ENCODE results near the gene MEF2A. TPM values are rescaled to one million over a fixed set of nuclear protein-coding genes. Genes with fewer than 3 reads are reported as not detected.

The MEF2A gene
- total RNA-seq, 1 donor from 2014 or later, result 46.3 TPM

DNA sequence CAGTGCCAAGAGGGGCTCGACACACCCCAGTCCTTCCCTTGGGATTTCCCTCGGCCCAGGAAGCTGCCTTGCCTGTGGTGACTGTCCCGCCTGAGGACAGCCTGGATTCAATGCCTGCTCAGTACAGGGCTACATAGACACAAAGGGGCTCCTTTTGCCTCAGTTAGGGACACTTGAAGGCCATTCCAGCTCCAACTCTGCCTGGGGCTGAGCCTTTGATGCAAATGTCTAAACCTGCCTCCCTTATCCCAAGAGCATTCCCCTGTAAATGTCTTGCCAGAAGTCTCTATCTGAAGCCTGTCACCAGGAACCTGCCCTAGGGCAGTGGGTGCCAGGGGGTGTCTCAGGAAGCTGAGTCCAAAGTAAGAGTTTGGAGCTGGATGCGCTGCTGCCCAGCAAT, 186.8 kb downstream of the MEF2A start:
- Mint-ChIP-seq H3K27me3 (ENCODE audit: low read depth, unreplicated experiment) (peaks cover 13% of the 10 kb centered on the region), H3K4me1 (ENCODE audit: low read depth, unreplicated experiment) (no peaks in the 10 kb centered on the region)

DNA sequence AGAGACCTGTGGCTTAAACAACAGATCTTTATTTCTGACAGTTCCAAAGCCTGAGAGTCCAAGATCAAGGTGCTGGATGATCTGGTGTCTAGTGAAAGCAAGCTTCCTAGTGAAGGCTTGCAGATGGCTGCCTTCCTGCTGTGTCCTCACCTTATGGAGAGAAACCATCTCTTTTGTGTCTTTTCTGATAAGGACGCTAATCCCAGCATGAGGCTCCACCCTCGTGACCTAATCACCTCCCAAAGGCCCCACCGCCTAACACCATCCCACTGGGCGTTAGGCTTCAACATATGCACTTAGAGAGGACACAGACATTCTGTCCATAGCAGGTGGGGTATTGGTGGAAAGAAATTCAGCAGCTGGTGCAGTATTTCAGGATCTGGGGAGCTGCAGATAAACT, 187.3 kb downstream of the MEF2A start:
- Mint-ChIP-seq H3K9me3 (ENCODE audit: unreplicated experiment) (no peaks in the 10 kb centered on the region), H3K27ac (ENCODE audit: unreplicated experiment) (no peak overlapping the region), H3K27me3 (ENCODE audit: low read depth, unreplicated experiment) (peaks cover 12% of the 10 kb centered on the region), H3K36me3 (ENCODE audit: low read depth, unreplicated experiment) (no peaks in the 10 kb centered on the region), H3K4me3 (ENCODE audit: unreplicated experiment) (no peak overlapping the region), H3K4me1 (ENCODE audit: low read depth, unreplicated experiment) (no peaks in the 10 kb centered on the region)
- H2AFZ ChIP-seq (ENCODE audit: low read depth, low read length), result no peak overlapping the region
- no peaks in the 10 kb centered on the region for H3K36me3 ChIP-seq (ENCODE audit: insufficient read depth, low read length)
- no peaks in the 10 kb centered on the region for H3K9me3 ChIP-seq (ENCODE audit: insufficient read depth, low read depth, low read length)
- FAIRE-seq (no peak), DNase-seq (ENCODE audit: low read depth) (no peak)
- no peak overlapping the region for H3K4me3 ChIP-seq (ENCODE audit: insufficient read depth, low read depth, low read length)
- no peaks in the 10 kb centered on the region for H4K20me1 ChIP-seq (ENCODE audit: insufficient read depth, low read length)
- no peaks in the 10 kb centered on the region for H3K4me1 ChIP-seq (ENCODE audit: insufficient read depth, low read length)
- no peaks in the 10 kb centered on the region for H3K79me2 ChIP-seq (ENCODE audit: insufficient read depth, low read length)
- H3K27ac ChIP-seq (ENCODE audit: low read depth, low read length), result no peak overlapping the region
- TF ChIP-seq EZH2 (IDR thresholded peaks at IDR 0.05; ENCODE audit: insufficient read depth, low read length), result no peak
- TF ChIP-seq, protein P1, sequence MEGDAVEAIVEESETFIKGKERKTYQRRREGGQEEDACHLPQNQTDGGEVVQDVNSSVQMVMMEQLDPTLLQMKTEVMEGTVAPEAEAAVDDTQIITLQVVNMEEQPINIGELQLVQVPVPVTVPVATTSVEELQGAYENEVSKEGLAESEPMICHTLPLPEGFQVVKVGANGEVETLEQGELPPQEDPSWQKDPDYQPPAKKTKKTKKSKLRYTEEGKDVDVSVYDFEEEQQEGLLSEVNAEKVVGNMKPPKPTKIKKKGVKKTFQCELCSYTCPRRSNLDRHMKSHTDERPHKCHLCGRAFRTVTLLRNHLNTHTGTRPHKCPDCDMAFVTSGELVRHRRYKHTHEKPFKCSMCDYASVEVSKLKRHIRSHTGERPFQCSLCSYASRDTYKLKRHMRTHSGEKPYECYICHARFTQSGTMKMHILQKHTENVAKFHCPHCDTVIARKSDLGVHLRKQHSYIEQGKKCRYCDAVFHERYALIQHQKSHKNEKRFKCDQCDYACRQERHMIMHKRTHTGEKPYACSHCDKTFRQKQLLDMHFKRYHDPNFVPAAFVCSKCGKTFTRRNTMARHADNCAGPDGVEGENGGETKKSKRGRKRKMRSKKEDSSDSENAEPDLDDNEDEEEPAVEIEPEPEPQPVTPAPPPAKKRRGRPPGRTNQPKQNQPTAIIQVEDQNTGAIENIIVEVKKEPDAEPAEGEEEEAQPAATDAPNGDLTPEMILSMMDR (IDR thresholded peaks at IDR 0.05; ENCODE audit: insufficient read depth, low read depth, low read length), result no peak
- no peaks in the 10 kb centered on the region for H3K27me3 ChIP-seq (ENCODE audit: insufficient read depth, low read length)
- no peak overlapping the region for H3K4me2 ChIP-seq (ENCODE audit: low read length)
- no peak overlapping the region for H3K9ac ChIP-seq (ENCODE audit: low read length)

More for the DNA sequence above, 186.8 kb downstream of the MEF2A start:
- no peaks in the 10 kb centered on the region for H3K9me3 ChIP-seq (ENCODE audit: insufficient read depth, low read depth, low read length)
- H3K4me3 ChIP-seq (ENCODE audit: insufficient read depth, low read depth, low read length), result no peak overlapping the region
- H3K27ac ChIP-seq (ENCODE audit: low read depth, low read length), result no peak overlapping the region
- no peaks in the 10 kb centered on the region for H4K20me1 ChIP-seq (ENCODE audit: insufficient read depth, low read length)
- no peaks in the 10 kb centered on the region for H3K79me2 ChIP-seq (ENCODE audit: insufficient read depth, low read length)
- DNase-seq (ENCODE audit: low read depth) (no peak), FAIRE-seq (no peak)
- no peak for TF ChIP-seq EZH2 (IDR thresholded peaks at IDR 0.05; ENCODE audit: insufficient read depth, low read length)
- TF ChIP-seq, protein P1 (IDR thresholded peaks at IDR 0.05; ENCODE audit: insufficient read depth, low read depth, low read length), result no peak
- no peak overlapping the region for H3K9ac ChIP-seq (ENCODE audit: low read length)
- H3K9me3 Mint-ChIP-seq (ENCODE audit: unreplicated experiment), result no peaks in the 10 kb centered on the region
- H2AFZ ChIP-seq (ENCODE audit: low read depth, low read length), result no peak overlapping the region
- no peak overlapping the region for H3K4me2 ChIP-seq (ENCODE audit: low read length)
- no peaks in the 10 kb centered on the region for H3K36me3 ChIP-seq (ENCODE audit: insufficient read depth, low read length)
- no peaks in the 10 kb centered on the region for H3K27me3 ChIP-seq (ENCODE audit: insufficient read depth, low read length)
- H3K27ac Mint-ChIP-seq (ENCODE audit: unreplicated experiment), result no peak overlapping the region
- no peaks in the 10 kb centered on the region for H3K4me1 ChIP-seq (ENCODE audit: insufficient read depth, low read length)
- no peak overlapping the region for H3K4me3 Mint-ChIP-seq (ENCODE audit: unreplicated experiment)
- H3K36me3 Mint-ChIP-seq (ENCODE audit: low read depth, unreplicated experiment), result no peaks in the 10 kb centered on the region

DNA sequence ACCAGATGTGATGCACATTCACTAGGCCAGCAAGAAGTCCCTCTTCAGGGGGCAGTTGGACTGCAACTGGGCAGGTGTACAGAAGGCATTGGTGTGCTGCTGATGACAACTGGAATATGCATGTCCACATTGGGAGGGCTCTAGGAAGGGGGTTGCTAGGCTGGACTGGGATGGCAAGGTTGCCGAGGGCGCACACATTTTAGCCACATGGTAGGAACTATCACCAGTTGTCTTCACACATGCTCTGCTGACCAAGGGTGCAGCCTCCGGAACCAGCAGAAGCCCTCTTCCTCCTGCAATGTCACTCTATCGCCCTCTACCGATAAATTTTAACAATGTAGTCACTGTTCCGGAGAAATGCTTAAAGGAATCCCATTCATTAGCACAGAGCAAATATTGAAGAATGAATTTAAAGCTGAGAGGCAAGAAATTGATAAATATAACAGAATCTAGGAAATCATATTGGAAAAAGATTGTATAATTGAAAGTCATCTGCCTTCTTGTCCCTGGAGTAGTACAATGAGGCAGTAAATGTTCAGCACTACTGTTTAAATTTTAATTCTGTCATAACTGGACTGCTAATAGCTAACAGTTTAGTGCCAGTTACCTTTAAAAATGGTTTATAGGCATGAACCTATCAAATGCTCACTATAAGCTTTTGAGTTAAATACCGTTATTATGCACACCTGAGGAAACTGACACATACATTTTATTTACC, 190.1 kb downstream of the MEF2A start:
- H3K36me3 ChIP-seq (ENCODE audit: insufficient read depth, low read length), result no peaks in the 10 kb centered on the region
- H3K4me3 Mint-ChIP-seq (ENCODE audit: unreplicated experiment), result no peak overlapping the region
- no peak overlapping the region for H3K4me3 ChIP-seq (ENCODE audit: insufficient read depth, low read depth, low read length)
- no peak overlapping the region for H2AFZ ChIP-seq (ENCODE audit: low read depth, low read length)
- no peak overlapping the region for H3K9ac ChIP-seq (ENCODE audit: low read length)
- no peaks in the 10 kb centered on the region for H3K79me2 ChIP-seq (ENCODE audit: insufficient read depth, low read length)
- no peak for TF ChIP-seq EZH2 (IDR thresholded peaks at IDR 0.05; ENCODE audit: insufficient read depth, low read length)
- TF ChIP-seq, protein P1 (IDR thresholded peaks at IDR 0.05; ENCODE audit: insufficient read depth, low read depth, low read length), result peak; percentile 84
- H3K4me1 Mint-ChIP-seq (ENCODE audit: low read depth, unreplicated experiment), result no peaks in the 10 kb centered on the region
- H3K9me3 Mint-ChIP-seq (ENCODE audit: unreplicated experiment), result no peaks in the 10 kb centered on the region
- H3K27ac ChIP-seq (ENCODE audit: low read depth, low read length), result no peak overlapping the region
- H3K27me3 Mint-ChIP-seq (ENCODE audit: low read depth, unreplicated experiment), result peaks cover 10% of the 10 kb centered on the region
- peak; percentile 39 for DNase-seq (ENCODE audit: low read depth)
- H3K27ac Mint-ChIP-seq (ENCODE audit: unreplicated experiment), result no peak overlapping the region
- peak; percentile 56 for FAIRE-seq
- no peaks in the 10 kb centered on the region for H3K4me1 ChIP-seq (ENCODE audit: insufficient read depth, low read length)
- H3K9me3 ChIP-seq (ENCODE audit: insufficient read depth, low read depth, low read length), result no peaks in the 10 kb centered on the region
- no peaks in the 10 kb centered on the region for H4K20me1 ChIP-seq (ENCODE audit: insufficient read depth, low read length)
- H3K4me2 ChIP-seq (ENCODE audit: low read length), result no peak overlapping the region
- H3K27me3 ChIP-seq (ENCODE audit: insufficient read depth, low read length), result no peaks in the 10 kb centered on the region
- H3K36me3 Mint-ChIP-seq (ENCODE audit: low read depth, unreplicated experiment), result no peaks in the 10 kb centered on the region
